A549 (cell line): Measurements from ENCODE around the gene RBL1. TPM values are rescaled to one million over a fixed set of nuclear protein-coding genes. Genes with fewer than 3 reads are reported as not detected.

Experiments
- ATAC-seq, 2 experiments: fragments of 200-7000 bp in 1 of 2; fragments of >200 bp in 1 of 2; cut with Nextera tagmentation in 1 of 2; cut with Tn5 transposase in 1 of 2; 3 replicates each; pipeline versions ENCODE4 v1.8.0 to v1.9.1; 2018 to 2020; ENCODE audit warnings: mild to moderate bottlenecking in 1 of 2, moderate library complexity in 1 of 2
- CTCF ChIA-PET: fragments of 300-600 bp; sonication (Branson Sonifier 250); formaldehyde crosslinking; extraction: SDS; loops from one replicate; lab custom pipeline; 2021; ENCODE audit warnings: antibody characterized with exemption, inconsistent platforms; lab: Yijun Ruan, JAX
- POLR2A ChIA-PET: fragments of 350-600 bp; formaldehyde crosslinking; extraction: SDS; loops from one replicate; lab custom pipeline; 2021; ENCODE audit warnings: antibody characterized with exemption, inconsistent platforms; lab: Yijun Ruan, JAX
- DNase-seq, 2 experiments: peaks; one replicate each; pipeline versions ENCODE4 v3.0.0 to v3.0.0-alpha.2; 2011 to 2016; ENCODE audit warnings: low read depth in 1 of 2, low spot score in 1 of 2
- FAIRE-seq: peaks from 2 replicates; lab custom pipeline; 2011; peaks lifted over from hg19 to GRCh38; lab: Jason Lieb, UNC
- H3K27ac ChIP-seq, 2 experiments: fragments of >200 bp; sonication (Bioruptor Twin); formaldehyde crosslinking; 3 replicates each; pipeline ENCODE4 v1.5.1; 2016 to 2017
- H3K4me1 ChIP-seq: fragments of >200 bp; sonication (Bioruptor Twin); formaldehyde crosslinking; 3 replicates; pipeline ENCODE4 v1.6.1; 2016
- H3K4me2 ChIP-seq: fragments of >200 bp; sonication (Bioruptor Twin); formaldehyde crosslinking; 3 replicates; pipeline ENCODE4 v1.6.1; 2016
- H3K4me3 ChIP-seq: fragments of >200 bp; sonication (Bioruptor Twin); formaldehyde crosslinking; 3 replicates; pipeline ENCODE4 v1.5.1; 2016
- H3K9me3 ChIP-seq: fragments of >200 bp; sonication (Bioruptor Twin); formaldehyde crosslinking; 3 replicates; pipeline ENCODE4 v1.6.1; 2016
- BHLHE40 ChIP-seq: IDR thresholded peaks from 2 replicates; pipeline ENCODE4 v1.6.1; 2012; ENCODE audit warnings: low read depth, low read length, inconsistent platforms
- CBX2 ChIP-seq: fragments of 200-600 bp; sonication (generic); IDR thresholded peaks from 2 replicates; pipeline ENCODE4 v1.6.1; 2016; ENCODE audit warnings: low read depth, mild to moderate bottlenecking, borderline replicate concordance
- CHD2 ChIP-seq: fragments of 150-350 bp; IDR thresholded peaks from 2 replicates; pipeline ENCODE4 v1.6.1; 2014; ENCODE audit warnings: low read length; ENCODE audit not compliant: partially characterized antibody
- EHF ChIP-seq: fragments of 250-450 bp; sonication (Bioruptor Pico); IDR thresholded peaks from 2 replicates; pipeline ENCODE4 v1.5.0; 2020; ENCODE audit warnings: mild to moderate bottlenecking
- EP300 ChIP-seq, 2 experiments: fragments of >200 bp; sonication (Bioruptor Twin); formaldehyde crosslinking; IDR thresholded peaks; 2 replicates in 1 of 2; 3 replicates in 1 of 2; pipeline ENCODE4 v1.6.1; 2016 to 2017
- ESRRA ChIP-seq: fragments of 150-350 bp; IDR thresholded peaks from 2 replicates; pipeline ENCODE4 v1.6.1; 2014; ENCODE audit warnings: mild to moderate bottlenecking, low read length, borderline replicate concordance
- FOSL2 ChIP-seq, 2 experiments: fragments of 450-650 bp in 1 of 2; fragments of >200 bp in 1 of 2; sonication (Bioruptor Twin) in 1 of 2; formaldehyde crosslinking; IDR thresholded peaks; 2 replicates each; pipeline versions ENCODE4 v1.5.0 to v1.6.1; 2016 to 2020; ENCODE audit warnings: mild to moderate bottlenecking in 1 of 2, moderate library complexity in 1 of 2
- HDAC2 ChIP-seq: fragments of 200-600 bp; sonication (generic); IDR thresholded peaks from 2 replicates; pipeline ENCODE4 v1.6.1; 2016
- HOXA7 ChIP-seq: fragments of 250-450 bp; sonication (Bioruptor Pico); IDR thresholded peaks from 2 replicates; pipeline ENCODE4 v1.5.0; 2020; ENCODE audit warnings: mild to moderate bottlenecking, moderate library complexity
- HOXB13 ChIP-seq: fragments of 250-450 bp; sonication (Bioruptor Pico); IDR thresholded peaks from 2 replicates; pipeline ENCODE4 v1.5.0; 2020; ENCODE audit warnings: low read depth, mild to moderate bottlenecking, moderate library complexity
- HOXB5 ChIP-seq: fragments of 250-450 bp; sonication (Bioruptor Pico); IDR thresholded peaks from 2 replicates; pipeline ENCODE4 v1.5.0; 2020; ENCODE audit warnings: mild to moderate bottlenecking, moderate library complexity
- MYC ChIP-seq: IDR thresholded peaks from 2 replicates; pipeline ENCODE4 v1.6.1; 2012; ENCODE audit warnings: mild to moderate bottlenecking, inconsistent platforms, low read length, improper control_type of control experiment, borderline replicate concordance
- NFE2L2 ChIP-seq: fragments of 150-350 bp; conservative IDR thresholded peaks from 2 replicates; pipeline ENCODE4 v1.6.1; 2014; ENCODE audit warnings: low read length
- RFX5 ChIP-seq: fragments of 450-650 bp; IDR thresholded peaks from 2 replicates; pipeline ENCODE4 v1.7.1; 2014; ENCODE audit warnings: antibody characterized with exemption, mild to moderate bottlenecking, moderate library complexity
- RNF2 ChIP-seq: fragments of 200-600 bp; sonication (generic); IDR thresholded peaks from 2 replicates; pipeline ENCODE4 v1.6.1; 2016; ENCODE audit warnings: low read depth, mild to moderate bottlenecking, antibody characterized with exemption, moderate library complexity, borderline replicate concordance
- ZC3H11A ChIP-seq: fragments of 450-650 bp; IDR thresholded peaks from 2 replicates; pipeline ENCODE4 v1.6.1; 2014; ENCODE audit warnings: antibody characterized with exemption, mild to moderate bottlenecking
- WGBS: methylation state at CpG from one replicate; pipeline ENCODE4 v1.1.6; 2017; ENCODE audit errors: missing lambda C conversion rate; 5-methylcytosine and 5-hydroxymethylcytosine counted together
- polyA plus RNA-seq, 4 experiments: library from polyadenylated mRNA; depleted of rRNA in 3 of 4; stranded (reverse); fragments of >200 nt; fragmentation: RNase III in 1 of 4; extraction: RNeasy Plus Mini Kit Qiagen cat#74134 plus additional on column Dnase treatment in 1 of 4; gene quantifications; 2 replicates in 3 of 4; 3 replicates in 1 of 4; pipeline ENCODE4 v1.2.3, GENCODE V29; 2011 to 2017
- TF ChIP-seq, protein P1 (sequence below): fragments of 200-600 bp; sonication (generic); IDR thresholded peaks from 2 replicates; pipeline ENCODE4 v1.6.1; 2016; ENCODE audit warnings: antibody characterized with exemption, mild to moderate bottlenecking, moderate library complexity
- TF ChIP-seq, protein P2 (sequence below): fragments of >200 bp; sonication (Bioruptor Twin); formaldehyde crosslinking; IDR thresholded peaks from 3 replicates; pipeline ENCODE4 v1.5.1; 2016
- TF ChIP-seq, protein P3 (sequence below): fragments of >200 bp; sonication (Bioruptor Twin); formaldehyde crosslinking; IDR thresholded peaks from 2 replicates; pipeline ENCODE4 v1.6.1; 2016

RBL1 gene
- polyA plus RNA-seq, 2 of the 4 experiments (the other 2 are of a cell fraction) = 10.2 to 17.1 TPM

DNA sequence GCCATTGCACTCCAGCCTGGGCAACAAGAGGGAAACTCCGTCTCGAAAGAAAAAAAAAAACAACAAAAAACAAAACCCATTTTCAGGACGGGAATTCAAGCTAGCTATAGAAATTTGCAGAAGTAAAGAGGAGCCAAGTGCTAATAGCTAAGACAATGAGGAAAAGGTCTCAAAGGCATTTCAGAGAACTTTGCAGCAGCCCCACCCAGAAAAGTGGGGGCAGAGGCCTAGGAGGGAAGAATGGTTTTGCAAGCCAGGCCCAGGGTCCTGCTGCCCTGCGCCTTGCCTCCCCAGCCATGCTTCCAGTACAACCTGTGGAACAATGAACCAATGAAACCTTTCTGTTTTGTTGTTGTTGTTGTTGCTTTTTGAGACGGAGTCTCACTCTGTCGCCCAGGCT is 106.0 kb downstream of the RBL1 start (continued):
- TF ChIP-seq CBX2 = no peak
- TF ChIP-seq, protein P1, sequence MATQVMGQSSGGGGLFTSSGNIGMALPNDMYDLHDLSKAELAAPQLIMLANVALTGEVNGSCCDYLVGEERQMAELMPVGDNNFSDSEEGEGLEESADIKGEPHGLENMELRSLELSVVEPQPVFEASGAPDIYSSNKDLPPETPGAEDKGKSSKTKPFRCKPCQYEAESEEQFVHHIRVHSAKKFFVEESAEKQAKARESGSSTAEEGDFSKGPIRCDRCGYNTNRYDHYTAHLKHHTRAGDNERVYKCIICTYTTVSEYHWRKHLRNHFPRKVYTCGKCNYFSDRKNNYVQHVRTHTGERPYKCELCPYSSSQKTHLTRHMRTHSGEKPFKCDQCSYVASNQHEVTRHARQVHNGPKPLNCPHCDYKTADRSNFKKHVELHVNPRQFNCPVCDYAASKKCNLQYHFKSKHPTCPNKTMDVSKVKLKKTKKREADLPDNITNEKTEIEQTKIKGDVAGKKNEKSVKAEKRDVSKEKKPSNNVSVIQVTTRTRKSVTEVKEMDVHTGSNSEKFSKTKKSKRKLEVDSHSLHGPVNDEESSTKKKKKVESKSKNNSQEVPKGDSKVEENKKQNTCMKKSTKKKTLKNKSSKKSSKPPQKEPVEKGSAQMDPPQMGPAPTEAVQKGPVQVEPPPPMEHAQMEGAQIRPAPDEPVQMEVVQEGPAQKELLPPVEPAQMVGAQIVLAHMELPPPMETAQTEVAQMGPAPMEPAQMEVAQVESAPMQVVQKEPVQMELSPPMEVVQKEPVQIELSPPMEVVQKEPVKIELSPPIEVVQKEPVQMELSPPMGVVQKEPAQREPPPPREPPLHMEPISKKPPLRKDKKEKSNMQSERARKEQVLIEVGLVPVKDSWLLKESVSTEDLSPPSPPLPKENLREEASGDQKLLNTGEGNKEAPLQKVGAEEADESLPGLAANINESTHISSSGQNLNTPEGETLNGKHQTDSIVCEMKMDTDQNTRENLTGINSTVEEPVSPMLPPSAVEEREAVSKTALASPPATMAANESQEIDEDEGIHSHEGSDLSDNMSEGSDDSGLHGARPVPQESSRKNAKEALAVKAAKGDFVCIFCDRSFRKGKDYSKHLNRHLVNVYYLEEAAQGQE = no peak
- no peak for TF ChIP-seq HDAC2
- TF ChIP-seq, protein P2, sequence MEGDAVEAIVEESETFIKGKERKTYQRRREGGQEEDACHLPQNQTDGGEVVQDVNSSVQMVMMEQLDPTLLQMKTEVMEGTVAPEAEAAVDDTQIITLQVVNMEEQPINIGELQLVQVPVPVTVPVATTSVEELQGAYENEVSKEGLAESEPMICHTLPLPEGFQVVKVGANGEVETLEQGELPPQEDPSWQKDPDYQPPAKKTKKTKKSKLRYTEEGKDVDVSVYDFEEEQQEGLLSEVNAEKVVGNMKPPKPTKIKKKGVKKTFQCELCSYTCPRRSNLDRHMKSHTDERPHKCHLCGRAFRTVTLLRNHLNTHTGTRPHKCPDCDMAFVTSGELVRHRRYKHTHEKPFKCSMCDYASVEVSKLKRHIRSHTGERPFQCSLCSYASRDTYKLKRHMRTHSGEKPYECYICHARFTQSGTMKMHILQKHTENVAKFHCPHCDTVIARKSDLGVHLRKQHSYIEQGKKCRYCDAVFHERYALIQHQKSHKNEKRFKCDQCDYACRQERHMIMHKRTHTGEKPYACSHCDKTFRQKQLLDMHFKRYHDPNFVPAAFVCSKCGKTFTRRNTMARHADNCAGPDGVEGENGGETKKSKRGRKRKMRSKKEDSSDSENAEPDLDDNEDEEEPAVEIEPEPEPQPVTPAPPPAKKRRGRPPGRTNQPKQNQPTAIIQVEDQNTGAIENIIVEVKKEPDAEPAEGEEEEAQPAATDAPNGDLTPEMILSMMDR = no peak
- TF ChIP-seq HOXA7 (CRISPR knock-in tag) = no peak

DNA sequence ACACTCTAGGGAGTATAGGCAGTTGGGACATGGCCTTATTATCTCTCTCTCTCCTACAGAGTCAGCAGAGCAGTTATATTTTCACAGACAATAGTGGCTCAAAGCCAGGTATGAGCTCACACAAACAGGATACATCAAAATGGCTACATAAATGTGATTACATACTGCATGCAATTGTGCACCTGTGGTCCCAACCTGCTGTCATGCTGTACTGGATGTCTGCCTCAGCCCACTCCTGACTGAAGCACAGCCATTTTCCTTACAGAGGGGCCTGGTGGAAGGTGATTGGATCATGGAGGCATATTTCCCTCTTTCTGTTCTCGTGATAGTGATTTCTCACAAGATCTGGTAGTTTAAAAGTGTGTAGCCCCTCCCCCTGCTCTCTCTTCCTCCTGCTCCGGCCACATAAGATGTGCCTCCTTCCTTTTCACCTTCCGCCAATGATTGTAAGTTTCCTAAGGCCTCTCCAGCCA is 107.3 kb downstream of the RBL1 start:
- no peak for DNase-seq
- ATAC-seq = no peak
- Histone ChIP-seq H3K4me2 (no peak overlapping the region), H3K9me3 (peaks cover 10% of the 10 kb centered on the region), H3K4me3 (no peak overlapping the region), H3K4me1 (no peaks in the 10 kb centered on the region), H3K27ac (no peak overlapping the region)
- TF ChIP-seq NFE2L2 = no peak
- TF ChIP-seq RNF2 = no peak
- no peak for TF ChIP-seq BHLHE40
- POLR2A ChIA-PET = no interaction called here
- 80% methylated on average over 3 of the region's 3 CpGs for WGBS
- no peak for FAIRE-seq
- CTCF ChIA-PET = interaction anchor here (1.3 kb wide), 1 partner anchor 10 kb away, joined by 3 read pairs; no protein-coding TSS in a partner anchor

DNA sequence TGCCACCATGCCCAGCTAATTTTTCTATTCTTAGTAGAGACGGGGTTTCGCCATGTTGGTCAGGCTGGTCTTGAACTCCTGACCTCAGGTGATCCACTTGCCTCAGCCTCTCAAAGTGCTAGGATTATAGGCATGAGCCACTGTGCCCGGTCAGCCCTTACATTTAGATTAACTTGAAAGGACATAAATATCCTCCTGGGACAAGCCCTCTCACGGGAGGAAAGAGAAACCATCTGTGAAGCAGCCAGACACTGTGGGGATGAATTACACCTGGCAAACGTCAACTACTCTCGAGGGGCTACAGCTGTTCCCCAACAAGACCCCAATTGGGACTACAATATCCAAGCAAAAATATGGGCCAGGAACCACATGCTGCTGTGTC is 111.5 kb downstream of the RBL1 start:
- no peaks in the 10 kb centered on the region for H3K4me1 ChIP-seq
- FAIRE-seq = no peak
- no peak overlapping the region for H3K4me3 ChIP-seq
- ChIA-PET CTCF (no interaction called here), POLR2A (no interaction called here)
- no peak for DNase-seq
- TF ChIP-seq RFX5 = no peak
- TF ChIP-seq CHD2 = no peak
- TF ChIP-seq EP300 (IDR thresholded peaks at IDR 0.05) = no peak
- TF ChIP-seq HOXB5 (CRISPR knock-in tag) = no peak
- TF ChIP-seq ESRRA = no peak
- TF ChIP-seq EHF (CRISPR knock-in tag) = no peak
- no peak for TF ChIP-seq ZC3H11A
- no peak for TF ChIP-seq FOSL2 (IDR thresholded peaks at IDR 0.05)
- TF ChIP-seq FOSL2 (CRISPR knock-in tag; IDR thresholded peaks at IDR 0.05) = no peak
- no peak for TF ChIP-seq HOXB13 (CRISPR knock-in tag)
- TF ChIP-seq, protein P3, sequence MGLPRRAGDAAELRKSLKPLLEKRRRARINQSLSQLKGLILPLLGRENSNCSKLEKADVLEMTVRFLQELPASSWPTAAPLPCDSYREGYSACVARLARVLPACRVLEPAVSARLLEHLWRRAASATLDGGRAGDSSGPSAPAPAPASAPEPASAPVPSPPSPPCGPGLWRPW = no peak
- no peak for TF ChIP-seq RNF2
- TF ChIP-seq MYC = no peak
- H3K27ac ChIP-seq = no peak overlapping the region
- H3K9me3 ChIP-seq = no peaks in the 10 kb centered on the region
- H3K4me2 ChIP-seq = no peak overlapping the region
- no peak for ATAC-seq
- 78% methylated on average over 6 of the region's 6 CpGs for WGBS
